ENCODE measurements around the gene OR8D1.

OR8D1 gene

DNA sequence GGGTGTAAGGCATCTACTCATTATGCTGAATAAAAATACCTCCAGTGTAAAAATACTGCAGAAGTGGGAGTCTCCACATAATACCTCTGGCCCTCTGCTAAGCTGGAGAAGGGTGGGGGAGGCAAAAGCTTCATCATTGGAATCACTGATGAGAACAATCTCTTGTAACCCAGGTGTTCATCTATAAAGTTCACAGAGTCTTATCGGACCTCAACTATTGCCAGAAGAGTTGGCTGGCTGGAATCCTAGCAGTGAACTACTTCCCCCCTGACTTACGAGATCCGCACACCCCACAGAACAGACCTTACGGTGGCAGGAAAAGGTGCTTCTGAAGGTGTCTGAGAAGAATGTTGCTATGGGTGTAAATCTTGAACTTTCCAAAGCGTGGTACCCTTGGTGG is 2.5 kb downstream of the OR8D1 start:
- TF ChIP-seq, protein P1, sequence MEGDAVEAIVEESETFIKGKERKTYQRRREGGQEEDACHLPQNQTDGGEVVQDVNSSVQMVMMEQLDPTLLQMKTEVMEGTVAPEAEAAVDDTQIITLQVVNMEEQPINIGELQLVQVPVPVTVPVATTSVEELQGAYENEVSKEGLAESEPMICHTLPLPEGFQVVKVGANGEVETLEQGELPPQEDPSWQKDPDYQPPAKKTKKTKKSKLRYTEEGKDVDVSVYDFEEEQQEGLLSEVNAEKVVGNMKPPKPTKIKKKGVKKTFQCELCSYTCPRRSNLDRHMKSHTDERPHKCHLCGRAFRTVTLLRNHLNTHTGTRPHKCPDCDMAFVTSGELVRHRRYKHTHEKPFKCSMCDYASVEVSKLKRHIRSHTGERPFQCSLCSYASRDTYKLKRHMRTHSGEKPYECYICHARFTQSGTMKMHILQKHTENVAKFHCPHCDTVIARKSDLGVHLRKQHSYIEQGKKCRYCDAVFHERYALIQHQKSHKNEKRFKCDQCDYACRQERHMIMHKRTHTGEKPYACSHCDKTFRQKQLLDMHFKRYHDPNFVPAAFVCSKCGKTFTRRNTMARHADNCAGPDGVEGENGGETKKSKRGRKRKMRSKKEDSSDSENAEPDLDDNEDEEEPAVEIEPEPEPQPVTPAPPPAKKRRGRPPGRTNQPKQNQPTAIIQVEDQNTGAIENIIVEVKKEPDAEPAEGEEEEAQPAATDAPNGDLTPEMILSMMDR (IDR thresholded peaks at IDR 0.05; ENCODE audit: low read depth, low read length) = no peak
- H3K4me3 ChIP-seq (ENCODE audit: low read depth, low read length) = no peak overlapping the region

- no peak overlapping the region for H3K4me3 ChIP-seq (ENCODE audit: low read depth, low read length)
- TF ChIP-seq, protein P1 (IDR thresholded peaks at IDR 0.05; ENCODE audit: low read depth, low read length) = no peak
These were observed 3.0 kb downstream of the OR8D1 start for GRCh38 chr11:124310721-124311120.

DNA sequence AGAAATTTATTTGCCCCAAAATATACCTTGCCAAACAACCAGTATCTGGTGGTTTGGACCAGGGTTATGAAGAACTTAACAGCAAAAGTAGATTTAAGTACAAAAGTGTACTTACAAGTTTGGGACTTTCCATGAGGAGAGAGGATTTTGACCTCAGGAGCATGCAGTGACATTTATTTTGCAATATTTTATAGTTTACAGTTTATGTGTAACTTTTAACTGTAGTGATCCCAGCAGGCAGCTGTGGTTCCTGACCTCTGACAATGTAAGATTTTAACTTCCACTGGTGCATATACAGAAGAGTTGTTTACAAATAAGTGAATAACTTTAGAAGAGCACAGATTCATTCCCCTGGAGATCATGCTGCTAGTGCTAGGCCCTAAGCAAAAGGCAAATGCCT is 6.7 kb downstream of the OR8D1 start:
- TF ChIP-seq, protein P1 (IDR thresholded peaks at IDR 0.05; ENCODE audit: low read depth, low read length) = no peak
- no peak overlapping the region for H3K4me3 ChIP-seq (ENCODE audit: low read depth, low read length)

- TF ChIP-seq, protein P1 (IDR thresholded peaks at IDR 0.05; ENCODE audit: low read depth, low read length) = no peak
- no peak overlapping the region for H3K4me3 ChIP-seq (ENCODE audit: low read depth, low read length)
These were observed 11.2 kb downstream of the OR8D1 start for GRCh38 chr11:124302347-124303125.

- H3K4me3 ChIP-seq (ENCODE audit: low read depth, low read length) = no peak overlapping the region
- TF ChIP-seq, protein P1 (IDR thresholded peaks at IDR 0.05; ENCODE audit: low read depth, low read length) = no peak
These were observed 12.2 kb downstream of the OR8D1 start for GRCh38 chr11:124301548-124301947.

- H3K4me3 ChIP-seq (ENCODE audit: low read depth, low read length) = no peak overlapping the region
- TF ChIP-seq, protein P1 (IDR thresholded peaks at IDR 0.05; ENCODE audit: low read depth, low read length) = no peak
These were observed 15.8 kb downstream of the OR8D1 start for GRCh38 chr11:124297921-124298320.

- H3K4me3 ChIP-seq (ENCODE audit: low read depth, low read length) = no peak overlapping the region
- TF ChIP-seq, protein P1 (IDR thresholded peaks at IDR 0.05; ENCODE audit: low read depth, low read length) = no peak
These were observed 17.7 kb downstream of the OR8D1 start for GRCh38 chr11:124296016-124296415.

Data from WI38 (cell line).